ENCODE results near the gene TSPYL4.

TSPYL4 gene

DNA sequence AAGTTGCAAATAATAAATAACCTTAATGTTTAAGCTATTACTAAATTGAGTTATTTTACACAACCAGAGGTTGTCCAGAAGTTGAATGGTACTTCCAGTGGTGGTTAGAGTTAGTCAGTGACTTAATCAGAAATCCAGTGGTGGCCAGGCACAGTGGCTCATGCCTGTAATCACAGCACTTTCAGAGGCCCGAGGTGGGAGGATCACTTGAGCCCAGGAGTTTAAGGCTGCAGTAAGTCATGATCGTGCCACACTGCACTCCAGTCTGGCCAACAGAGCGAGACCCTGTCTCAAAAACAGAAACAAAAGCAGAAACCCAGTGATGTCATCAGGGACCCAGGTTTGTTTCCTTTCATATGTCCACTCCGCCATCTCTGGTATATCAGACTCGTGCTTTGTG, 35.0 kb downstream of the TSPYL4 start:
- no peak for DNase-seq (ENCODE audit: extremely low read depth, low read depth)
- TF ChIP-seq, protein P1, sequence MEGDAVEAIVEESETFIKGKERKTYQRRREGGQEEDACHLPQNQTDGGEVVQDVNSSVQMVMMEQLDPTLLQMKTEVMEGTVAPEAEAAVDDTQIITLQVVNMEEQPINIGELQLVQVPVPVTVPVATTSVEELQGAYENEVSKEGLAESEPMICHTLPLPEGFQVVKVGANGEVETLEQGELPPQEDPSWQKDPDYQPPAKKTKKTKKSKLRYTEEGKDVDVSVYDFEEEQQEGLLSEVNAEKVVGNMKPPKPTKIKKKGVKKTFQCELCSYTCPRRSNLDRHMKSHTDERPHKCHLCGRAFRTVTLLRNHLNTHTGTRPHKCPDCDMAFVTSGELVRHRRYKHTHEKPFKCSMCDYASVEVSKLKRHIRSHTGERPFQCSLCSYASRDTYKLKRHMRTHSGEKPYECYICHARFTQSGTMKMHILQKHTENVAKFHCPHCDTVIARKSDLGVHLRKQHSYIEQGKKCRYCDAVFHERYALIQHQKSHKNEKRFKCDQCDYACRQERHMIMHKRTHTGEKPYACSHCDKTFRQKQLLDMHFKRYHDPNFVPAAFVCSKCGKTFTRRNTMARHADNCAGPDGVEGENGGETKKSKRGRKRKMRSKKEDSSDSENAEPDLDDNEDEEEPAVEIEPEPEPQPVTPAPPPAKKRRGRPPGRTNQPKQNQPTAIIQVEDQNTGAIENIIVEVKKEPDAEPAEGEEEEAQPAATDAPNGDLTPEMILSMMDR (IDR thresholded peaks at IDR 0.05; ENCODE audit: low read depth, low read length, missing control alignments), result no peak
- no peak overlapping the region for H3K4me3 ChIP-seq (replicated peaks; ENCODE audit: low read depth, low read length)

DNA sequence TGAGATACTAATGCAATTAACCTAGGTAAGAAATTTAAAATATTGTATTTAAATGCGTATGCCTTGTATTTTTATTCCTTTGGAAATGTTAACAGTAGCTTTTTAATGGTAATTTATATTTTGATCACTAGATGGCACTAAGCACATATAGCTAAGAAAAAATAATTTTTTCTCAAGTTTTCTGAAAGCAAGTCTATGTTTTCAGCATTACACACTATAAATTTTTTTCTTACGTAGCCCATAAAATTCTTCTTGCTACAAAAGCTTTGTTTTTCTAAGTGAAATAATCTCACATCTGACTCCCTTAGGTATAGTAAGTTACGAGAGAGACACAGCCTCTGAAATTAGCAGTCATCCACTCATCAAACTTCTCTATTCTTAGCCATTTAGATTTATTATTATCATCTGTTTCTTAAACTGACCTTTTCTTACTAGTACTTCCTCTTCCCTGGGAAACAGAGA, 35.7 kb downstream of the TSPYL4 start:
- DNase-seq (ENCODE audit: extremely low read depth, low read depth), result no peak
- H3K4me3 ChIP-seq (replicated peaks; ENCODE audit: low read depth, low read length), result no peak overlapping the region
- TF ChIP-seq, protein P1 (IDR thresholded peaks at IDR 0.05; ENCODE audit: low read depth, low read length, missing control alignments), result no peak

DNA sequence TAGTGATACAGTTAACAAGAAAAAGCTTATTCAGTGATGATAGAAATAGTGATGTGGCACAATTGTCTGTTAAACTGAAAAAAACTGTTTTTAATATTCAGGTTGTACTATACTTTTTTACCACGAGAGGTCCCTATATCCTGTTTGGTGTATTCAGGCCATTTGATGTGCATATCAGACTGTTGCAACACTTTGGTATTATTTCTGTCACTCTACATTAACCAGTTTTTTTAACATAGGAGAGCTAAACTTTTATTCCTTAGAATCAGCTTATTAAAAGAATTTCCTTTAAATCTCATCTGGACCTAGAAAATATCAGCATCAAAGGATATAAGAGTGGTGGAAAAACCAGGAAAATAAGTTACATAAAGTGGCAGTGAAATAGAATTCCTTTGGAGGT, 36.8 kb downstream of the TSPYL4 start:
- H3K4me3 ChIP-seq (replicated peaks; ENCODE audit: low read depth, low read length), result no peak overlapping the region
- no peak for DNase-seq (ENCODE audit: extremely low read depth, low read depth)
- TF ChIP-seq, protein P1 (IDR thresholded peaks at IDR 0.05; ENCODE audit: low read depth, low read length, missing control alignments), result peak; percentile 30

DNA sequence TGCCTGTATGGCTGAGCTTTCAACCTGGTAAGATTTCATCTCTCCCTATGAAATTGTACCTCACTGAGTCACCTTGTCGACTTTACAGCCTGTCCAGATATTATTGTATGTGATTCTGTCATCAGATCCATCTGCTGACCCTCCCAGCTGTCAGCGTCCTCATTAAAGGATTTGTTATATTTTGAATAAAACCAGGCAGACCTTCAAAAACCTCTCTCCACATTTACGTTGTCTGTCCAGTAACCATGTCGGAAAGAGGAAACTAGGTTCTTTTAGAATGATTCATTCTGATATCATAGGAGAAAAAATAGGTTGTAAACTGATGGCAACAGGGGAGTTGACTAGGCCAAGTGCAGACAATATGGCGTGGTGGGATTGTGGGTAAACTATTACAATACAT, 38.5 kb downstream of the TSPYL4 start:
- H3K4me3 ChIP-seq (replicated peaks; ENCODE audit: low read depth, low read length), result no peak overlapping the region
- DNase-seq (ENCODE audit: extremely low read depth, low read depth), result no peak

DNA sequence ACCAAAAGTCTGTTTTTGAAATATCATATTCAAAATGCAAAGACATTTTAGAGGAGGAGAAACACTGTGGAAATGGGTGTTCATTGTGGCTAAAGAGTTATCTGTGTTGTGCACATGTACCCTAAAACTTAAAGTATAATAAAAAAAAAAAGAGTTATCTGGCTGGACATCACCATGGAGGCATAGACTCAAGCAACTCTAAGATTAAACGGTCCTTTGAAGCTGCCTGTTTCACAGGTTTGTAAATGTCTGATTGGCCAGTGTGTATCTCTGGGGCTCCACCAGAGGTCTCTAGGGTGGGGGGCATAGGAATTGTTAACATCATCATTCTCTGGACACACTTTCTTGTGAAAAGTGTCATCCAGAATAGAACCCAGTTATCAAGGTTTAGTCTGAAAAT, 39.2 kb downstream of the TSPYL4 start:
- TF ChIP-seq, protein P1 (IDR thresholded peaks at IDR 0.05; ENCODE audit: low read depth, low read length, missing control alignments), result no peak
- no peak for DNase-seq (ENCODE audit: extremely low read depth, low read depth)
- no peak overlapping the region for H3K4me3 ChIP-seq (replicated peaks; ENCODE audit: low read depth, low read length)

More for the DNA sequence above, 38.5 kb downstream of the TSPYL4 start:
- TF ChIP-seq, protein P1 (IDR thresholded peaks at IDR 0.05; ENCODE audit: low read depth, low read length, missing control alignments), result no peak

DNA sequence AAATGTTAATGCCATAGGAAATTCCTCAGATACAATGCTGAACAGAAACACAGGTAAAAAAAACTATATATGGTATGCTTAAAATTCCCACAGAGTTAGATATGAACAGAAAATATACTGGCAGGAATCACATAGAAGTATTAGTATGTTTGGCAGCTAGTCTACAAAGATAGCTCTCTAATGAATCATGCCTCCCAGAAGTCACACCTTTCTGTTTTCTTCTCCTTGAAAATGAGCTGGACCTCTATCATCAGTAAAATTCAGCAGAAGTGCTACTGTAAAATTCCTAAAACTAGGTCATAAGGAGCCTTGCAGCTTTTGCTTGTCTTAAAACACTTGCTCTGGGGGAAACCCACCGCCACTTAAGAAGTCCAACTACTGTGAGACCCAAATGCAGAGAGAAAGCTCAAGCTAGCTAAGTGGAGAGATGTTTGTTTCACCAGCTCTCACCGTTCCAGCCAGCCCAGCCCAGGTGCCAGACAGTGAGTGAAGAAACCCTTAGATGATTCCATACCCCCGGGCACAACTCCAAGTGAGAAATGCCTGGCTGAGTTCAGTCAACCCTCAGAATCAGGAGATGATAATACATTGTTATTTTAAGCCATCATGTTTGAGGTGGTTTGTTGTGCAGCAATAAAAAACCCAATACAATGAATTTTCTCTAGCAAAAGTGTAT, 43.0 kb downstream of the TSPYL4 start:
- TF ChIP-seq, protein P1 (IDR thresholded peaks at IDR 0.05; ENCODE audit: low read depth, low read length, missing control alignments), result no peak

DNA sequence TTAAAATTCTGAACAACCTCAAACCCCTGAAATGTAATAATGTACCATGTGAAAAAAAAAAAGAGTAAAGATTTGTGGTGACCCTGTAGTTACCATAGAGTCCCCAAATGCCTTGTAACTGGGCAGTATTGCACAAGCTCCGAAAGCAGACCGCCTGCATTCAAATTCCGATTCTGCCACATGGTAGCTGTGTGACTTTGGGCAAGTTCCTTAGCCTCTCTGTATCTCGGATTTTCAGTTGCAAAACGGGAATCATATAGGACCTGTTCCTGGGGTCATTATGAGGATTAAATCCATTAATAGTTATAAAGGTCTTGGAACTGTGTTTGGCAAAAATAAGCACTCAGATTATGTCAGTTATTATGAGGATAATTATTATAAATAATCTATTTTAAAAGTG, 43.6 kb downstream of the TSPYL4 start:
- no peak for DNase-seq (ENCODE audit: extremely low read depth, low read depth)
- H3K4me3 ChIP-seq (replicated peaks; ENCODE audit: low read depth, low read length), result no peak overlapping the region
- TF ChIP-seq, protein P1 (IDR thresholded peaks at IDR 0.05; ENCODE audit: low read depth, low read length, missing control alignments), result no peak

More for the DNA sequence above, 43.0 kb downstream of the TSPYL4 start:
- no peak for DNase-seq (ENCODE audit: extremely low read depth, low read depth)
- H3K4me3 ChIP-seq (replicated peaks; ENCODE audit: low read depth, low read length), result no peak overlapping the region

All from HFF-Myc (cell line).